NCI-H2227 treated with DMSO at 0.1 percent for 48 hours (cell line): ENCODE results near the gene TOM1L2.

Experiments
- DNase-seq: peaks from one replicate; lab custom pipeline; 2025; lab: John Stamatoyannopoulos, UW

Gene TOM1L2

DNA sequence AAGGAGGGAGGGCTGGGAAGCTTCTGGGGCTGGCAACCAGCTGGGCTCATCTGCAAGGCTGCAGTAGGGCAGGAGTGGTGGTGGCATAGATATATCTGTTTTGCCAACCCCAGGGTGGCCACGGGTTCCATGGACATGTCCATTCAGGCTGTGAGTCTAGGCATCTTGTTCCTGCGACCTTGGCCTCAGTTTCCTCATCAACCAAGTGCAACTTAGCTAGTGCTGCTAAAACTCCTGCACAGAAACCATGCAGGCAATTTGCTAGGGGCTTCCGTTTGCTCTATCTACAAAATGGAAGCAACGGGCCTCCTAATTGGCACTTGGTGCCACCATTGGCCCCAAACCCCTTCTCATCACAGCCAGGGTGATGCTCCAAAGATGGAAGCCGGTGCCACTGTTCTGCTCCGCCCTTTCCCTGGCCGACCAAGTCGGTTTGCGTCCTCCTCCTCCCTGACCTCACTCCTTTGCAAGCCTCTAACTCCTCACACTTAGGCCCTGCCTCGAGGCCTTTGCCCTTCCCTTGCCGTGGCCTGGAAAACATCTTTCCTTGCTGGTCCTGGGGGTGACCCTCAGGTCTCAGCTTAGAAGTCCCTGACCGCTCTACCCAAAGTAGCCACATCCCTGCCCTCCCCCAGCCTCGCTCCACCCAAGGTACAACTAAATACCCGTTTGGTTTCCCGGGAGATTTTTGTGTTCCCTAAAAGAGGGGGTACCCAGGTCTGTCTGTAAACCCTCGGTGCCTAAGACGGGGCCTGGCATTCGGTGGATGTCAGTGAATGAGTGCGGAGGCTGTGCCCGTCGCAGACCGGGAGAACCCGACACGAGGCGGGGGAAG, 136.6 kb downstream of the TOM1L2 start:
- no peak for DNase-seq

DNA sequence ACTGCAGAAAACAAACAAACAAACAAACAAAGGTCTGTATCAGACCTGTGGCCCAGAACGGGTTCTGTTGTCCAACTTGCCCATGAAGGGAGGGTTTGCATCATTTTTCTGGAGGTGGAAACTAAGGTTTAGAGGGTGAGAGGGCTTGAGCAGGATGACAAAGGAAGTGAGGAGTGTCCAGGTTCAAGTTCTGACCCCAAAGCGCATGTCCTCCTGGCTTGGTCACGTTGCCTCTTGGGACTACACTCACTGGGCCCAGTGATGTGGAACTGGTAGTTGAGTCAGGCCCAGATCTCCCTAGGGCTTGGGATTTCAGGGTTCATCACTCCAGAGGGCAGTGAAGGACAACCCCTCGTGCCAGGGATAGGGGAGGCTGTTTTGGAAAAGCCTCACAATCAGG, 137.2 kb downstream of the TOM1L2 start:
- DNase-seq = no peak

DNA sequence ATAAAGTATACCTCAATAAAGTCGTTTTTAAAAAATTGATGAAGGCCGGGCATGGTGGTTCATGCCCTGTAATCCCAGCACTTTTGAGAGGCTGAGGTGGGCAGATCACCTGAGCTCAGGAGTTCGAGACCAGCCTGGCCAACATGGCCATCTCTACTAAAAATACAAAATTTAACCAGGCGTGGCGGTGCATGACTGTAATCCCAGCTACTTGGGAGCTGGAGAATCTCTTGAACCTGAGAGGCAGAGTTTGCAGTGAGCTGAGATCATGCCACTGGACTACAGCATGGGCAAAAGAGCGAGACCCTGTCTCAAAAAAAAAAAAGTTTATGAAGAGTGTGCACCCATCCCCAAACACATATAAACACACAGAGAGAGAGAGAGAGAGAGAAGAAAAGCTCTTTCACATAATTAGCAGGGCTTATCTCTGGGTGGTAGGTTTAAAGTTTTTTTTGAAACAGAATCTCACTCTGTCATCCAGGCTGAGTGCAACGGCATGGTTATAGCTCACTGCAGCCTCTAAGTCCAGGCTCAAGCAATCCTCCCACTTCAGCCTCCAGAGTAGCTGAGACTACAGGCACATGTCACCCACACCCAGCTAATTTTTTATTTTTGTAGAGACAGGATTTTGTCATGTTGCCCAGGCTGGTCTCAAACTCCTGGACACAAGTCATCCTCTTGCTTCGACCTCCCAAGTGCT, 138.4 kb downstream of the TOM1L2 start:
- DNase-seq = no peak

DNA sequence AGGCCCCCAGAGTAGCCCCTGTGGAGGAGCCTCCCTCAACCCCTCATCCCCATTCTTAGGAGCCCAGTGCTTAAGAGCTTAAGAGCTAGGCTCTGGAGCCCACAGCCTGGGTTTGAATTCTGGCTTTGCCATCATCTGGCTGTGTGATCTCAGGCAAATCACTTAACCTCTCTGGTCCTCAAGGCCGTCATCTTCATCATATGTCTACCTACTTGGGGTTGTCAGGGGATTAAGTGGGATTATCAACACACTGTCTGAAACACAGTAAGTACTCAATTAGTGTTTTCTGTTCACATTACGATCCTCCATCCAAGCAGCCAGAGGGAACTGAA, 140.2 kb downstream of the TOM1L2 start:
- DNase-seq = no peak

DNA sequence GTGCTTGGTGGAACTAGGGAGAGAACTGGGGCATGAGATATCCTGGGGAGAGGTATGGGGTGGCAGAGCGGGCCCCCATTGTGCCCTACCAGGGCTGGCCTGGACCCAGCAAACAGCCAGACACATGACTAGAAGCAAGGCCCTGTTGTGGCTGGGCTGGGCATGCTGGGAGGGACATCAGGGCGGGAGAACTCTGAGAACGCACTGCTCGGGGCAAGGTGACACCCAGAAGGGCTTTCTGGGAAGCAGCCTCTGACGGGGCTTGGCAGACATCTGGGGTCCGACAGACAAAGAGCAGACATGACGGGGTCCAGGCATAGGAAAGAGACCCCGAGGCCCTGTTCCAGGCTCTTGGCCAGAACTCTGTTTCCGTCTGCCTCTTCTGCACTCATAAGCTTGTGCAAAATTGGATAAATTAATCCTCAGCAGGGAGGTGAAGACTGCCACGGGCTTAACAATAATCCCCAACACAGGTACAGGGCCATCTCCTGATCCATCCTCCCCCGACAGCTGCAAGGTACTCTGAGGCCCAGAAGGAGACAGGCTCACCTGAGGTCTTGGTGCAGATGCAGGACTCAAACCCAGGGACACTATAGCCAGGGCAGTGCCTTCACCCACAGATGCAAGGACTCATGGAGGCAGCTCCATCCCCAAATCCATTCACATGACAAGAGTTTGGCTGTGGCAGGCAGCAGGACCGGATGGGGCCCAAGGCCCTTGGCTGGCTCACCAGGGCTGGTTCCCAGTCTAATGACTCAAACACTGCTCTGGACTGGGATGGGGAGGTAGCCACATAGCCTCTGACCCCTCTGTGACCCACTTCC, 140.8 kb downstream of the TOM1L2 start:
- DNase-seq = no peak

DNA sequence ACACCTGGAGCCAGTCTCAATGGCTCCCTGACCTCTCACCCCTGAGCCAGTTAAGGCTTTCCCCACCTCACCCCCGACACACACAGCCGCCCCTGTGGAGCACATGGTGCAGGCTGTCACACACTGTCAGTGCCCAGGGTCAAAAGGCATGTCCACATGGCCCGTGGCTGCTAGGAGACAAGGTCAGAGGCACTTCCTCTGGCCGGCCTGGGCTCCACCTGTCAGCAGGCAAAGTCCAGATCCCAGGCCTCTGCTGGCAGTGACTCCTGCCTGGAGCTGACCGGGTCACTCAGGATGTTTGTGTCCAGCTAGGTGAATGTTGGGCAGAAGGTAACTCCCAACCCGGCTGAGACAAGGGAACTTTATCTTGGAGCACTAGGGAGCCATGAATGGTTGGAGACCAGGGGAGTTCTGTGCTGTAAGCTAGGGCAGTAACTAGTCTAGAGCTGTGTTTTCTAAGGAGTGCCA, 141.4 kb downstream of the TOM1L2 start:
- DNase-seq = no peak

DNA sequence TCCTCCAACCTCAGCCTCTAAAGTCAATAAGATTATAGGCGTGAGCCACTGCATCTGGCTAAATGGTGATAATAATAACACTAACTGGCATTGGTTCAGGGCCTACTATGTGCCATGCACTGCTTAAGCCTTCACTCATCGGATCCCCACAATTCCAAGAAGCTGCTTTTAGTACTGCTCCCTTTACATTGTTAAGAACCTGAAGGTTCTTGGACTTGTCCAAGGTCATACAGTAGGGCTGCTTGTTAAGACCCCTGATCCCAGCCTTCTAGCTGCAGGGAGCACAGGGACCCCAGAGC, 142.0 kb downstream of the TOM1L2 start:
- DNase-seq = no peak

DNA sequence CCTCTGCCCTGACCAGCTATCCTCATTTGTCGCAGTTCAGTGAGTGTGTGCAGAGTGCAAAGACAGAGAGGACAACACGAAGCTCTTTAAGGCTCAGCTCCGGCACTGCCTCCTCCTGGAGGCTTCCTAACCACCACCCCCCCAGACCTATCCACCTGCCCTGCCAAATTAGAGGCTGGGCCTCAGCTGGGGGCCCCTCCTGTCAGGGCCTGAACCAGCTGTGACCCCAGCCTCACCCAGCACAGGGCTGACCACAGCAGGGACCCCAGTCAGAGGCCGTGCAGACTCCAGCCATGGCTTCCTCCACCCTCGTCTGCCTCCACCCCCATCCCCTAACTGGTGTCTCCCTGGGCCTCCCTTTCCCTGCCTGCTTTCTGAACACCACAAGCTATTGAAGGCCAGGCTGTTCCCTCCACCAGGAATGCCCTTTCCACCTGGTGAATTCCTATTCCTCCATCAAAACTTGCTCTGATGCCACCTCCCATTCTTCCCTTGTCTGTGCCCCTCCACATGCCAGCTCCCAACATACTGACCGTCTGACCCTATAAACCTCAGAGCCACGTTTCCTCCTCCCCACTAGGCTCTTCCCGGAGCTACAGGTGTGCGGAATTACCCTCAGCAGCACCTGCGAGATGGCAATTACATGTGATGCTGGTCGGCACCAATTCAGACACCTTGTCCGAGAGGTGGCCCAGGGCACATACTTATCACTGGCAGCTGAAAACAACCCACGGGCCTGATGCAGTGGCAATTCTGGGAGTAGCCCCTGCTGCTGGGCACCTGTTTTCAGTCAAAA, 144.2 kb downstream of the TOM1L2 start:
- DNase-seq = no peak

DNA sequence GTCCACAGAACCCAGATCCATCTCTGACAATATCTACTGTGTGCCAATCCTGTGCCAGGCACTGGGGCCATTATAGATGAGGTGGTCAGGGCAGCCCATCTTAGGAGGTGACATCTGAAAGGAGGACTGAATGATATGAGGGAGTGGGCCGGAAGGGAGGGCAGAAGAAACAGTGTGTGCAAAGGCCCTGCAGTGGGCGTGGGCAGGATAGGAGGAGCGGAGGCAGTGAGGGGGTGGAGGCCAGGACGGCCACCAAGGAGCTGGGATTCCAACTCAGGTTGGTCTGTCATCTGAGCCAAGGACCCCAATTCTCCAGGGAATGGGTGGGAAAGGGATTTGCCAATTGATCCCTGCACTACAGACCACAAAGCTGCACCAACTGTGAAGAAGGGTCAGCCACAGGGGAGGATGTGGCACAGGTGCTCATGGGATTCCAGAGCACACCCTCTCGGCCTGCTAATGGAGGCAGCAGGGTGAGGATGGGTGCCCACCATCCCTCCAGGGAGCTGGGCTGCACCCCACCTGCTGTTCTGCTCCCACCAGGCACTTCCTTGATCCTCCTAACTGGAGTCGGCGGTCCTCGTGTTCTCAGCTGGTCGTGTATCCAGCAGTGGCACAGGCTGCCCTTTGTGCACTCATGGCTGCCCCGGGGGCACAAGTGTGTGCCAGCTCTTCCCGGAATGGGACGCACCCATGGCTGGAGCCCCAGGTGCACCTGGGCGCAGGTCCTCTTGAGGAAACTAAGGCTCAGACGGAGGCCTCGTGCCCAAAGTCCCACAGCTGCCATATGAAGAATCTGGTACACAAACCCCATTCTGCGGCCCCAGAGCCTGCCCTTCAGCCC, 145.0 kb downstream of the TOM1L2 start:
- DNase-seq = no peak

DNA sequence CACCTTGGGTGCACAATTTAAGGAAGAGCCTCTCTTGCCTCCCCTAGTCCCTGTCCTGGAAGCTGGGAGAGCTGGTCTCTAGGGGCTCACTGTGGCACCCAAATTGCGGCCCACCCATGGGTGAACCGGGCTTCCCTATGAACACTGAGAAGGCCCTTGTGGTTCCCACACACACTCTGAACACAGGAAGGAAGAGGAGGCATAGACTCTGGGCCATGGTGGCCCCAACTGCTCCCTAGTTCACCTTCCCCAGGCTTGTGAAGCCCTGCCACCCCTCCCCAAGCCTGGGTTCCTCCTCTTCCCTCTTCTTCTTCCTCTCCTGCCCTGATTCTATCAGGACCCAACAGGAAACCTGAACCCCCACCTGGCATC, 145.9 kb downstream of the TOM1L2 start:
- DNase-seq = no peak

DNA sequence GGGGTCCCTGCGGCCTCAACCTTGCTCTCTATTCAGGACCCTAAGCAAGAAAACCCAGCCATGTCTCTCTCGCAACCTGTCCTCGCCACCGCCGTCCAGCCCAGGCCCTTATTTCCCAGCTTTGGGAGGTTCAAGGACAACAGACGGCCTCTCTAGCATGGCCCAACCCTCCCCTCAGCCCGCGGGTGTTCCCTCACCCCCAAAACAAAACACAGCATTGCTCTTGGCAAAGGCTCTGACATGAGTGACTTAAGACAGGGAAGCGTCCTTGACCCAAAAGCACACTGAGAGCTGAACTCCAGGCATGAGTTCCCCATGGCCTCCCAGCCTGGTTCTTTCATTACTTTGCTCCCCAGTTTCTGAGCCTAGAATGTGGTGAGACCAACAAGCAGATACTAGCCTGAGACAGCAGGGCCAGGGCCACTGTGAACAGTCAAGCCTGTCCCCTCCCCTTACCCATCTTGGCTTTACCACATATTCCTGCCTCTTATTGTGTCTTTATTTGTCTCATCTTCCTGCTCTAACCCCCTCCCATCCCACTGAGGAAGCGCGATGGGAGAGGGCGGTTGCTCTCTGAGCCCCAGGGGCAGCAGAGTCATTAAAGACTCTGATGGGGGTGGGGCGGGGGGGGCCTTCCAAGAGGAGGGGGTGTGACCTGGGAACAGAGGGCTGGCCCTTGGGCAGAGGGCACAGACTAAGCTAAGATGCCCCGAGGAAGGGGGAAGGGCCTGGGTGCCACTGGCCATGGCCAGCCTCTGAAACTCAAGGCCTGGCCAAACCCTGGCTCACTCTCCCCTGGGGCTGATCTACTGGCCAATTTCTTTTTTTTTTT, 147.2 kb downstream of the TOM1L2 start:
- DNase-seq = no peak

DNA sequence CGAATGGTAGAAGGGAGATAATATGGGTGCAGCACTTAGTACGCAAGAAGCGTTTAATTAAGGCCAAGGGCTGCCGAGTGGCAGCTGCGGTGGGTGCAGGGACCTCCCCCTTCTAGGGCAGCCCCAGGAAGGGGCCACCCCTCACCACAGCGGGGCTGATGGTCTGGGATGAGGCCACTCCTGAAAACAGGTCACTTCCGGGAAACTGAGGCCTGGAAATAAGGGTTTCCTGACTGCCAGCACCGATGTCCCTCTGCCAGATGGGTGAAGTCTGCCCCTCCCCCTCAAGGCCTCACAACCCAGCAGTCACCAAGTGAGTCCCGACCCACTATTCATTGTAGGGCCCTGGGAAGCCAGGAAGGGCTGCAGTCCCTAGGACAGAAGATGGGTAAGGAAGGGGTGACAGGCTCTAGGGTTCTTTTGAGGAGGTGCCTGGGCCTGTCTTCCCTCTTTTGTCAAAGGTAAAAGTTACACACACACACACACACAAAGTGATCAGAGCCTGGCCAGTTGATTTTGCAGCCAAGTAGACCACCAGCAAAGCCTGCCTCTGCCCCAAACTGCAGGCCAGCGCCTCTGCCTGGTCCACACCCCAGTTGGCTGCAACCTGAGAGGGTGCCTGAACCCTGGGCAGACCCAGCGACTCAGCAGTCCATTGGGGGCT, 147.9 kb downstream of the TOM1L2 start:
- no peak for DNase-seq

DNA sequence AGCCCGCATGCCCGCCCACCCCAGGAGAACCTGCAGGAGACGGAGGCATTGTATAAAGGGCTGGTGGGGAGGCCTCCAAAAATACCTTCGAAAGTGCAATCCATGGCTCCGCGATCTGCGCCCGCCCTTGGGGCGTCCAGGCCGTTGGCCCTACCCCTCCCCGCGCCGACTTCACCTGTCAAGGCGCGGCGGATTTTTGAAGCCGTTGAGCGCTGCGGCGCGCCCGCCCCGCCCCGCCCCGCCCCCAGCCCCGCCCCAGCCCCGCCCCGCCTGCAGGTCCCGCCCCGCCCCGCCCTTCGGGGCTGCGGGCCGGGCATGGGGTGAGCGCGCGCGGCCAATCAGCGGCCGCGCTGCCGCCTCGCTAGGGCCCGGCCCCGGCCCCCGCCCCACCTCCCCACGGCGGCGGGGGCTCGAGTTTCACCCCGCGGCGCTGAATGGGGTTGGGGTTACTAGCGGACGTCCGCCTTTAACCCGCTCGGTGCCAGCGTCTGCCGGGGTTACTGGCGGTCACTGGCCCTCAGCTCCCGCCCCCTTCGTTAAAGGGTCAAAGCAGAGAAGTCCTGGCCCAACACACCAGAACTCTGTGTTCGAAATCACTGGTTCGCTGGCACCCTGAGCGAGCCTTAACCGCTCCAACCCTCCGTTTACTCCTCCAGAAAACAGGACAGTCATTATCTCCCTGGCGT, 148.6 kb downstream of the TOM1L2 start:
- DNase-seq = peak; percentile 45

DNA sequence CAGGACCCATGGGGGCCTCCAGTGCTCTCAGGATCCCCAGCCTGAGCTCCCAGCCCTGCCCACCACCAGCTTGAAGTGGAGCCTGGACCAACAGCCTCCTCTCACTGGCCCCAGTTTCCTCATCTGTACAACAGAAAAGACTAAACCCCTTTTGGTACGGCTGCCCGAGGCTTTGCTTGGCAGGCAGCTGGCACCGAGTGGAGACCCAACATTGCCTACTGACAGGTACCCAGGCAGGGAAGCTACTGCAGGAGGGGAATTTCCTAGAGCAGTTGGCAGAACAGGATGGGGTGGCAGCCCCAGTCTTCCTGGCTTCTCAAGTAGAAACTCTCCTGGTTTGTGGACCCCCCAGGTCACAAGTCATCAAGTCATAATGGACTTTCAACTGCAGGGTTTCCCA, 149.6 kb downstream of the TOM1L2 start:
- no peak for DNase-seq

DNA sequence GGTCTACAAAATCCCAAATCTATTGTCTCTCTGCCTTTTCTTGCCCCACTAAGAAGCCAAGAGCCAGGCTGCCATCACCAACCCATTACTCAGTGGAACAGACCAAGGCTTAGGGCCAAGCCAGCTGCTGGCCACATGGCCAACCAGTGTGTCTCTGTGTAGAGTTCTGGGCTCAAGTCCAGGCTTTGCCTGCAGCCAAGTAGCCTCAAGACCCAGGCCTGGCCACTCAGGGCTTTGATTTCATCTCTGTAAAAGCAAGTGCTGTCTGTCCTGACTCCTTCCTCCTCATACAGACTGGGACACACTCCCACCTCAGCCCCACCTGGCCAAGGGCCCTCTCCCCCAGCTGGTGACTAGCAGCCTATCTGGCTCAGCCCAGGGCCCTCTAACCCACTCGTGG, 150.0 kb downstream of the TOM1L2 start:
- no peak for DNase-seq

DNA sequence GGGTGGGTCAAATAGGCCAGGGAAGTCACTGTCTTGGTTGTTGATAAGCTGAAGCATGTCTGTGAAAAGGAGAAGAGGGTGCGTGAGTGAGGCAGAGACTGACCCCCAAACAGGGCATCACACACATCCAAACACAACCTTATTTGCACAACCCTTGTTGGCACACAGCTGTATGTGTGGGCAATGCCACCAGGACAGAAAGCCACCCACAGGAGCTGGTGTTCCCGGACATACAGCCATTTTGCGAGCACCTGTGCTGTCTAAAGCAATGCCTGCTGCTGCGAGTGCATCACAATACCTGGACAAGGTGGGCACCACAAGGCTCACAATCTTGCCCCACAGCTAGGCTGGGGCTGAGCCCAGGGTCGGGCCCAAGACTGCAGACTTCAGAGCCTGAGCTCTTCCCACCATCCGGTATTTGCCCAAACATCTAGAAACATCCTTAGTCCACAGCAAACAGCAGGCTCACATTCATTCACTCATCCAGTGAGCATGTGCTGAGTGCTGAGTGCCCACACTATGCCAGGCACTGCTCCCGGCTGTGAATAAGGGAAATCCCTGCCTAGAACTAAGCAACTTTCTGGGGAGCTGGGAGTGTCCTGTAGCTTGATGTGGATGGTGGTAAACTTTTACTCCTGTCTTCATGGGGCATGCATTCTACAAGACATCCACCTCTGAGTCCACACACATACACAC, 151.6 kb downstream of the TOM1L2 start:
- DNase-seq = no peak

DNA sequence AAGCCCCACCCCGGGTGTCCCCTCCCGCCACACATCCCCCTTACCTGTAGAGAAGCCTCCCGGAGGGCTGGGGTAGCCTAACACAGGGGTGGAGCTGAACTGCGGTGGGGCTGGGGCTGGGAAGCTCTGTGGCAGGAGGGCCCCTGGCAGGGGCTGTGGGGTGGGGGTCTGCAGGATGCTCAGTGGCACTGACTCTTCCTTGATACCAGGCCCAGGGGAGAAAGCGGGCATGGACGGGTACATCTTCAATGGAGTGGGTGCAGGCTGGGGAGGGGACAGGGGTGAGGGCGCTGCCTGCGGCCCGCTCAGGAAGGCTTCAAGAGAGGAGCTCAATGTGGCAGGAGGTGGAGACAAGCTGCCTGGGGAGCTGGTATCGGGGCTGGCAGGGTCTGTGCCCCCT, 152.2 kb downstream of the TOM1L2 start:
- no peak for DNase-seq

DNA sequence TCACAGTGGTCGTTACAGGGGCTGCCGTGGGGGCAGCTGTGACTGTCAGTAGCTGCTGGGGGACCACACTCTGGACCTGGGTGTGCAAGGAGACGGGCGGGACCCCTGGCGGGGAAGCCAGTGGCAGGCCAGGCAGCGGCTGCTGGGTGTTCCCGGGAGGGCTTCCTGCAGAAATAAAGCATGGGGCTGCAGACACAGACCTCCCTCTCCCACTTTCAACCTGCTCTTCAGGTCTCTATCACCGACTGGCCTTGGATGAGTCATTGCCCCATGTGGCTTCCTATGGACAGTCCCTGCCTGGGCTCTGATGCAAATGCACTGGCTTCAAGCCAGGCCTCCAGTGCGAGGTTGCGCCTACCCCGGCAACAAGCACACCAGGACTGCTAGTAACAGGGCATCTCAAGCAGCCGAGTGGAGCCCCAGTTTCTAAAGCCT, 152.6 kb downstream of the TOM1L2 start:
- DNase-seq = no peak

DNA sequence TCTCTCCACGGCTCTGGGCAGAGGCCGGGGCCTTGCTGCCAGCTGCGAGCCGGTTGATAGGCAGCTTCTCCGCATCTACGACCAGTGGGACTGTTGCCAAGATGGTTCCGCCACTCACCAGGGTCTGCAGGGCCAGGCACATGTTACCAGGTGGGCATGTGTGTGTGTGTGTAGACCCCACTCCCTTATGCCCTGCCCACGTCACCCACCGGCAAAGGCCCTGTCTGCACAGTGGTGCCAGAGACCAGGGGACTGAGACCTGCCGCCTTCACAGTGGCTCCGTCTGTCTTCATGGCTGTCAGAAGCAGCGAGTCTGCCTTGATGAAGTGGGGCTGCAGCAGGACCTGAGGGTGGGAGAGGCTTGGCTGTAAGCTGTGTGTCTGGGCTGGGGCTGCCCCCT, 153.1 kb downstream of the TOM1L2 start:
- DNase-seq = no peak
